ENCODE measurements around the gene NCK2.

NCK2 gene

DNA sequence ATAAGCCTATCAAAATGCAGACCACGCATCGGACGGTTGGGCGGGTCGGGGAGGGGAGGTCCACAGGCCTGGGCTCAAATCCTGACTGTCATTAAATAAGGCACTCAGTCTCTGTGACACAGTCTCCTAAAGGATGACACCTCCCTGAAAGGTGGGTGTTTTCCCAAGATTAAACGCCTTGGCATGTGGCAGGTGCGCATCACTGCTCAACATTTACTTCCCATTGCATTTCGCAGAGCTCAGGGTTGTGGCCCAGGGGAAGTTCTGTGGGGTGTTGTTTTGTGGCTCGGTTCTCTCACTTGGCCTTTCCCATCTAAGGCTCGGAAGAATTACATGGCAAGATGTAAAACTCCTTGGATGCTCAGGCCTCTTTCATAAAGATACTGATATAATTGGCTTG lies 107.4 kb downstream of the NCK2 start:
- no peak for DNase-seq (ENCODE audit: extremely low spot score)
- CTCF ChIA-PET: no interaction called here
- TF ChIP-seq NFRKB (IDR thresholded peaks at IDR 0.05) (no peak), TARDBP (IDR thresholded peaks at IDR 0.05) (no peak)
- POLR2A ChIA-PET: no interaction called here

- POLR2A ChIA-PET: interaction anchor here (0.8 kb wide), 1 partner anchor 8 kb away, joined by 3 read pairs; no protein-coding TSS in a partner anchor
- TF ChIP-seq ELF4 (IDR thresholded peaks at IDR 0.05) (no peak), LEF1 (IDR thresholded peaks at IDR 0.05; ENCODE audit: borderline replicate concordance) (no peak), ZNF384 (IDR thresholded peaks at IDR 0.05) (no peak), TARDBP (IDR thresholded peaks at IDR 0.05) (no peak), L3MBTL2 (conservative IDR thresholded peaks at IDR 0.05) (no peak), FOXK2 (IDR thresholded peaks at IDR 0.05) (no peak), FOXA1 (IDR thresholded peaks at IDR 0.05) (no peak), SP1 (IDR thresholded peaks at IDR 0.05) (no peak), PKNOX1 (IDR thresholded peaks at IDR 0.05) (no peak), HDGF (IDR thresholded peaks at IDR 0.05; ENCODE audit: borderline replicate concordance) (no peak), NFRKB (IDR thresholded peaks at IDR 0.05) (no peak), CTBP1 (IDR thresholded peaks at IDR 0.05; ENCODE audit: borderline replicate concordance) (no peak), BHLHE40 (IDR thresholded peaks at IDR 0.05; ENCODE audit: borderline replicate concordance) (no peak), SUZ12 (IDR thresholded peaks at IDR 0.05) (no peak), FOXM1 (IDR thresholded peaks at IDR 0.05; ENCODE audit: borderline replicate concordance) (no peak), ARNT (IDR thresholded peaks at IDR 0.05) (no peak)
- CTCF ChIA-PET: no interaction called here
- DNase-seq (ENCODE audit: extremely low spot score): no peak
Observed at GRCh38 chr2:105853354-105854088, 108.8 kb downstream of the NCK2 start.

DNA sequence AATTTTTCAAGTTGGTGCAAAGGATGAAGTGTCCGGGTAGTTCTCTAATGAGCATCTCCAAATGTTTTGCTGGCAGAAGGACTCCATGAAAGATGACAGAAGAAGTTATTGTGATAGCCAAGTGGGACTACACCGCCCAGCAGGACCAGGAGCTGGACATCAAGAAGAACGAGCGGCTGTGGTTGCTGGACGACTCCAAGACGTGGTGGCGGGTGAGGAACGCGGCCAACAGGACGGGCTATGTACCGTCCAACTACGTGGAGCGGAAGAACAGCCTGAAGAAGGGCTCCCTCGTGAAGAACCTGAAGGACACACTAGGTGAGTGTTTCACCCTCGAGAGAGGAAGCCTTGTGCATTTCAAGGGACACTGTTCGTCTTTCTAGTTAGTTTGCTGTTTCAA lies 110.3 kb downstream of the NCK2 start:
- ChIA-PET POLR2A (no interaction called here), CTCF (no interaction called here)
- no peak for DNase-seq (ENCODE audit: extremely low spot score)
- no peak for TF ChIP-seq ZNF384 (IDR thresholded peaks at IDR 0.05)
- TF ChIP-seq PKNOX1 (IDR thresholded peaks at IDR 0.05): no peak
- TF ChIP-seq NFRKB (IDR thresholded peaks at IDR 0.05): no peak
- no peak for TF ChIP-seq FOXA1 (IDR thresholded peaks at IDR 0.05)
- no peak for TF ChIP-seq HDGF (IDR thresholded peaks at IDR 0.05; ENCODE audit: borderline replicate concordance)
- TF ChIP-seq BHLHE40 (IDR thresholded peaks at IDR 0.05; ENCODE audit: borderline replicate concordance): no peak
- TF ChIP-seq ELF4 (IDR thresholded peaks at IDR 0.05): no peak
- no peak for TF ChIP-seq FOXK2 (IDR thresholded peaks at IDR 0.05)
- TF ChIP-seq L3MBTL2 (conservative IDR thresholded peaks at IDR 0.05): no peak
- no peak for TF ChIP-seq CTBP1 (IDR thresholded peaks at IDR 0.05; ENCODE audit: borderline replicate concordance)
- TF ChIP-seq SP1 (IDR thresholded peaks at IDR 0.05): no peak

DNA sequence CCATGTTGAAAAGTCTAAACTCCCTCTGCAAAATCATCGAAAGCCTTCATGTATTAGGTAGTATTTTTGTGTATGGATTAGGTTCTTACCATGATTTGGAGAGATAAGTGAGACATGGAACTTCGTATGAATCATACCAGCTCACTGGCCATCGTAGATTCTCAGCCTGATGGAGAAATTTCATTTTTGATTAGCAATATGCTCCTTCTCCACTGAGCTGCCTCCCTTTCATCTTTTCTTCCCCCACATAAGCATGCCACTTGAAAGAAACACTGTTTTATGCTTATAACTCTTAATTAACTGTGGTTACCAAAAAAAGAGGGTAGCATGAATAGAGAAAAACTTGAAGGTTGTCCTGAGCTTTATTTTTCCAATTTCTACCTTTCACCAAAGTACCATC lies 111.9 kb downstream of the NCK2 start:
- ChIA-PET CTCF (no interaction called here), POLR2A (no interaction called here)
- no peak for TF ChIP-seq FOXA1 (IDR thresholded peaks at IDR 0.05)
- no peak for TF ChIP-seq L3MBTL2 (conservative IDR thresholded peaks at IDR 0.05)
- no peak for TF ChIP-seq LEF1 (IDR thresholded peaks at IDR 0.05; ENCODE audit: borderline replicate concordance)
- TF ChIP-seq SP1 (IDR thresholded peaks at IDR 0.05): no peak
- TF ChIP-seq FOXM1 (IDR thresholded peaks at IDR 0.05; ENCODE audit: borderline replicate concordance): no peak
- no peak for TF ChIP-seq ZNF384 (IDR thresholded peaks at IDR 0.05)
- no peak for TF ChIP-seq NFRKB (IDR thresholded peaks at IDR 0.05)
- no peak for TF ChIP-seq PKNOX1 (IDR thresholded peaks at IDR 0.05)
- no peak for TF ChIP-seq ELF4 (IDR thresholded peaks at IDR 0.05)
- no peak for TF ChIP-seq BHLHE40 (IDR thresholded peaks at IDR 0.05; ENCODE audit: borderline replicate concordance)
- TF ChIP-seq ARNT (IDR thresholded peaks at IDR 0.05): no peak
- TF ChIP-seq HDGF (IDR thresholded peaks at IDR 0.05; ENCODE audit: borderline replicate concordance): no peak
- TF ChIP-seq FOXK2 (IDR thresholded peaks at IDR 0.05): no peak
- no peak for TF ChIP-seq SUZ12 (IDR thresholded peaks at IDR 0.05)
- no peak for TF ChIP-seq CTBP1 (IDR thresholded peaks at IDR 0.05; ENCODE audit: borderline replicate concordance)
- TF ChIP-seq TARDBP (IDR thresholded peaks at IDR 0.05): no peak
- no peak for DNase-seq (ENCODE audit: extremely low spot score)

DNA sequence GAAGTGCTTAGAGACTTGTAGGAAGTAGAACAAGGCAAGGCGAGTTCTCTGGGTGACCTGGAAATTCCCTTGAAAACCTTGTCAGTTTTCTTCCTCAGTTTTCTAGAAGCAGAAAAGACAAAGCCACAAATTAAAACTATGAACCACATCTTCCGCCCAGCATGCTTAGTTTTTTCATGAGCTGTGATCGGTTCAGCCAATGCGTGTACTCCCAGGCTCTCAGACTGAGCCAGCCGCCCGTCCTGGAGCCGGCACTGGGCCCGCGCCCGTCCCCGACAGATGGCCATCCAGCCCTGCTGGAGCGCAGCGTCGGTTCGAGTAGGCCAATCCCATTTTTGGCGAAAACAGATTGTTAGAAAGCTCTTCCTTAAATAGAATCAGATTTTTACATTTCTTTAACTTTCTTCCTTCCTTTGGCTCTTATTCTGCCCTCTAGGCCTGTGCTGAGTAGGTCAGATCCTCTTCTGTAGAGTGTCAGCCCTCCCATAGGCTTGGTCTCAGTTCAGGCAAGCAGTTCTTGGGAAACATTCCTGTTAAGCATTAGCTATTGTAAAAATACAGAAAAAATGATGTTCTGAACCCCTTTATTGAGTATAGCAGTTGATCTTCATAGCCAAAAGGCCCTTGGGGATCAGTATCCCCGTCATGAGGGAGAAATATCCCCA lies 112.5 kb downstream of the NCK2 start:
- no peak for TF ChIP-seq ARNT (IDR thresholded peaks at IDR 0.05)
- TF ChIP-seq SP1 (IDR thresholded peaks at IDR 0.05): no peak
- TF ChIP-seq LEF1 (IDR thresholded peaks at IDR 0.05; ENCODE audit: borderline replicate concordance): no peak
- TF ChIP-seq FOXM1 (IDR thresholded peaks at IDR 0.05; ENCODE audit: borderline replicate concordance): no peak
- TF ChIP-seq NFRKB (IDR thresholded peaks at IDR 0.05): no peak
- POLR2A ChIA-PET: no interaction called here
- CTCF ChIA-PET: no interaction called here
- DNase-seq (ENCODE audit: extremely low spot score): no peak

Data from HEK293T (cell line).